ENCODE results near the gene SLC22A4.

Gene SLC22A4

GRCh38 chr5:132293992-132294727 is at the start of gene SLC22A4:
Gene SLC22A4, plus strand, starts transcription at chr5:132294394. Its CDS starts 223 bp downstream, at chr5:132294617.
- peak; percentile 93 to 94 for DNase-seq (ENCODE audit: low read depth in 2 of 2)

- no peak for DNase-seq (ENCODE audit: low read depth in 2 of 2)
These were observed 48.6 kb upstream of the SLC22A4 start for GRCh38 chr5:132245593-132245992.

- DNase-seq (ENCODE audit: low read depth in 2 of 2): no peak
These were observed 47.4 kb upstream of the SLC22A4 start for GRCh38 chr5:132246806-132247205.

- DNase-seq (ENCODE audit: low read depth in 2 of 2): no peak
These were observed 43.6 kb upstream of the SLC22A4 start for GRCh38 chr5:132250547-132250946.

- no peak for DNase-seq (ENCODE audit: low read depth in 2 of 2)
These were observed 42.9 kb upstream of the SLC22A4 start for GRCh38 chr5:132251220-132251725.

- no peak for DNase-seq (ENCODE audit: low read depth in 2 of 2)
These were observed 41.2 kb upstream of the SLC22A4 start for GRCh38 chr5:132253008-132253441.

GRCh38 chr5:132253452-132254320 is 40.5 kb upstream of the SLC22A4 start:
- DNase-seq (ENCODE audit: low read depth in 2 of 2): no peak

- no peak for DNase-seq (ENCODE audit: low read depth in 2 of 2)
These were observed 39.7 kb upstream of the SLC22A4 start for GRCh38 chr5:132254321-132254977.

- DNase-seq (ENCODE audit: low read depth in 2 of 2): no peak
These were observed 38.0 kb upstream of the SLC22A4 start for GRCh38 chr5:132256086-132256782.

GRCh38 chr5:132256783-132257130 is 37.4 kb upstream of the SLC22A4 start:
- DNase-seq (ENCODE audit: low read depth in 2 of 2): no peak

GRCh38 chr5:132257131-132258101 is 36.8 kb upstream of the SLC22A4 start, which contains the start of gene PDLIM4:
Gene PDLIM4, plus strand, starts transcription at chr5:132257696. Its CDS starts 39 bp downstream, at chr5:132257735.
- peak in 1 of 2 experiments; percentile 34 for DNase-seq (ENCODE audit: low read depth in 2 of 2)

GRCh38 chr5:132258102-132259068 is 35.8 kb upstream of the SLC22A4 start:
- DNase-seq (ENCODE audit: low read depth in 2 of 2): no peak

- peak; percentile 76 to 78 for DNase-seq (ENCODE audit: low read depth in 2 of 2)
These were observed 34.9 kb upstream of the SLC22A4 start for GRCh38 chr5:132259069-132259851.

- DNase-seq (ENCODE audit: low read depth in 2 of 2): no peak
These were observed 34.1 kb upstream of the SLC22A4 start for GRCh38 chr5:132260051-132260450.

GRCh38 chr5:132260714-132261551 is 33.3 kb upstream of the SLC22A4 start:
- peak; percentile 52 to 65 for DNase-seq (ENCODE audit: low read depth in 2 of 2)

GRCh38 chr5:132261881-132262845 is 32.0 kb upstream of the SLC22A4 start:
- DNase-seq (ENCODE audit: low read depth in 2 of 2): no peak
